HCT116 (cell line): ENCODE measurements around the gene GREM2.

Experiments
- ATF3 ChIP-seq: IDR thresholded peaks from 2 replicates; pipeline ENCODE4 v1.6.1; 2012
- CTCF ChIP-seq, 3 experiments: fragments of 200-600 bp in 1 of 3; sonication (generic) in 1 of 3; IDR thresholded peaks in 2 of 3; conservative IDR thresholded peaks in 1 of 3; 2 replicates each; pipeline ENCODE4 v1.5.1; 2012 to 2017; ENCODE audit warnings: low read depth in 2 of 3, low read length in 2 of 3, antibody characterized with exemption in 1 of 3, borderline replicate concordance in 1 of 3, control low read depth in 1 of 3, mild to moderate bottlenecking in 1 of 3, mixed read lengths in 1 of 3, mixed run types in 1 of 3, moderate library complexity in 1 of 3; ENCODE audit not compliant: insufficient read depth in 1 of 3
- EGR1 ChIP-seq: IDR thresholded peaks from 2 replicates; pipeline ENCODE4 v1.6.1; 2012; ENCODE audit warnings: low read depth
- EZH2 ChIP-seq: fragments of 200-600 bp; sonication (generic); IDR thresholded peaks from 2 replicates; pipeline ENCODE4 v1.6.1; 2017; ENCODE audit warnings: antibody characterized with exemption, mixed run types
- POLR2A ChIP-seq: IDR thresholded peaks from 2 replicates; pipeline ENCODE4 v1.7.0; 2011; ENCODE audit warnings: borderline replicate concordance; ENCODE audit not compliant: insufficient read depth, insufficient read length; ENCODE audit errors: extremely low read depth
- POLR2AphosphoS5 ChIP-seq: IDR thresholded peaks from 2 replicates; pipeline ENCODE4 v1.6.1; 2011; ENCODE audit warnings: mild to moderate bottlenecking, low read depth, low read length, moderate library complexity
- RAD21 ChIP-seq: IDR thresholded peaks from 2 replicates; pipeline ENCODE4 v1.6.1; 2012; ENCODE audit warnings: low read depth, mild to moderate bottlenecking
- SIN3A ChIP-seq: IDR thresholded peaks from 2 replicates; pipeline ENCODE4 v1.6.1; 2012; ENCODE audit warnings: low read depth
- TCF7L2 ChIP-seq: IDR thresholded peaks from 2 replicates; pipeline ENCODE4 v1.7.0; 2011; ENCODE audit warnings: borderline replicate concordance, inconsistent platforms; ENCODE audit not compliant: insufficient read depth, insufficient read length; ENCODE audit errors: extremely low read depth
- ZFX ChIP-seq: fragments of 450-650 bp; IDR thresholded peaks from 2 replicates; pipeline ENCODE4 v1.6.1; 2017
- TF ChIP-seq, protein P1 (sequence below): IDR thresholded peaks from 2 replicates; pipeline ENCODE4 v1.6.1; 2012

DNA sequence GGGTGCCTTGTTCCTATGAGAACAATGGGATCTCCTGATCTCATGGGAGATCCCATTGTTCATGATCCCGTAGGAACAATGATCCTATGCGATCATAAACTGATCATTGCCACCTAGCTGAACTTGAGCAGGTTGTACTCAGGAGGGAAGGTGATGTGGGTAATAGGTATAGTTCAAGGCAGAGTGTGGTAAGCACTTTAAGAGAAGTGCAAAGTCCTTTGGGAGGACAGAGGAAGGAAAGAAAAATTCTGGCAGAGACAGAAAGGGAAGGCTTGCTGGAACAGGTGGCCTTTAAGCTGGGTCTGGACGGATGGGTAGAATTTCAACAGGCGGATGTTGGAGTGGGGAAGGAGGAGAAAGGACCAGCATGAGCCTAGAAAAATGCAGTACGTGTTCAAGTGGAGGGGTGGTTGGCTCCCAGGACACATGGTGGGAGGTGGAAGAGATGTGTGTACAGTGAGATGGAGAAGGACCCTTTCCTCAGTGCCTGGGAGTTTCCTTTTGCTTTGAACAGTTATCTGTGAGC, 22.3 kb downstream of the GREM2 start:
- TF ChIP-seq CTCF (IDR thresholded peaks at IDR 0.05 in 2 of 3, conservative IDR thresholded peaks at IDR 0.05 in 1 of 3; ENCODE audit: borderline replicate concordance in 1 of 3, insufficient read depth in 1 of 3, low read depth in 2 of 3, low read length in 2 of 3) (no peak), SIN3A (no peak), ATF3 (no peak), ZFX (no peak), POLR2AphosphoS5 (no peak), EGR1 (no peak), POLR2A (no peak), RAD21 (no peak), EZH2 (no peak), TCF7L2 (no peak)
- TF ChIP-seq, protein P1, sequence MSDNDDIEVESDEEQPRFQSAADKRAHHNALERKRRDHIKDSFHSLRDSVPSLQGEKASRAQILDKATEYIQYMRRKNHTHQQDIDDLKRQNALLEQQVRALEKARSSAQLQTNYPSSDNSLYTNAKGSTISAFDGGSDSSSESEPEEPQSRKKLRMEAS, result no peak
